K562 (cell line): ENCODE measurements around the gene RPS17. TPM values are rescaled to one million over a fixed set of nuclear protein-coding genes. Genes with fewer than 3 reads are reported as not detected.

Source experiments
- ATAC-seq: fragments of 200-7000 bp; cut with Tn5 transposase; 3 replicates; pipeline ENCODE4 v1.9.1; 2020; ENCODE audit warnings: moderate library complexity
- BruUV-seq: library from RNA; stranded (reverse); fragments of 400-500 nt; replicated peaks from 2 replicates; lab custom pipeline; 2021; lab: Mats Ljungman, UMichigan
- CTCF ChIA-PET: fragments of 300-600 bp; formaldehyde crosslinking; extraction: SDS; loops from one replicate; lab custom pipeline; 2021; ENCODE audit warnings: low intra/inter-chr PET ratio; lab: Yijun Ruan, JAX
- POLR2A ChIA-PET: fragments of 300-600, 350-650 bp; sonication (Branson Sonifier 250); formaldehyde crosslinking; extraction: SDS; loops from one replicate; lab custom pipeline; 2021; ENCODE audit warnings: antibody characterized with exemption, inconsistent platforms; lab: Yijun Ruan, JAX
- DNase-seq, 4 experiments: peaks; one replicate each; pipeline versions ENCODE4 v3.0.0 to v3.0.0-alpha.2; 2011 to 2018; ENCODE audit warnings: low spot score in 3 of 4, mixed read lengths in 3 of 4; ENCODE audit errors: extremely low read depth in 1 of 4
- FAIRE-seq: peaks from 2 replicates; lab custom pipeline; 2011; peaks lifted over from hg19 to GRCh38; lab: Jason Lieb, UNC
- H2AFZ ChIP-seq: 2 replicates; pipeline ENCODE4 v1.6.0; 2011; ENCODE audit warnings: low read depth, low read length, control low read depth, inconsistent platforms
- H3K27ac ChIP-seq: fragments of 200-600 bp; 3 replicates; pipeline ENCODE4 v1.8.0; 2011; ENCODE audit warnings: low read depth, mild to moderate bottlenecking, control low read depth, inconsistent platforms, low read length, moderate library complexity, mixed read lengths; ENCODE audit errors: extremely low read depth
- H3K27me3 ChIP-seq, 2 experiments: fragments of 300-600 bp in 1 of 2; 2 replicates in 1 of 2; 3 replicates in 1 of 2; pipeline versions ENCODE4 v1.6.0 to v1.8.0; 2011; ENCODE audit warnings: inconsistent platforms in 2 of 2, low read length in 2 of 2, mild to moderate bottlenecking in 1 of 2, mixed read lengths in 1 of 2, moderate library complexity in 1 of 2; ENCODE audit not compliant: control insufficient read depth in 2 of 2, insufficient read depth in 2 of 2
- H3K36me3 ChIP-seq: fragments of 300-600 bp; 3 replicates; pipeline ENCODE4 v1.8.0; 2011; ENCODE audit warnings: mild to moderate bottlenecking, low read length, inconsistent platforms; ENCODE audit not compliant: control insufficient read depth, insufficient read depth
- H3K4me1 ChIP-seq, 2 experiments: fragments of 200-600 bp in 1 of 2; replicated peaks in 1 of 2; 2 replicates in 1 of 2; 3 replicates in 1 of 2; pipeline versions ENCODE4 v1.5.1 to v1.8.0; 2011; ENCODE audit warnings: inconsistent platforms in 2 of 2, low read length in 2 of 2, mild to moderate bottlenecking in 1 of 2, mixed read lengths in 1 of 2, moderate library complexity in 1 of 2; ENCODE audit not compliant: control insufficient read depth in 2 of 2, insufficient read depth in 2 of 2
- H3K4me2 ChIP-seq: 2 replicates; pipeline ENCODE4 v1.6.1; 2011; ENCODE audit warnings: low read length, control low read depth, inconsistent platforms, mixed read lengths; ENCODE audit not compliant: insufficient read depth
- H3K4me3 ChIP-seq: fragments of 200-600 bp; sonication (generic), shearing (Covaris generic); 2 replicates; pipeline ENCODE4 v1.5.1; 2016; ENCODE audit warnings: control low read depth, inconsistent platforms
- H3K79me2 ChIP-seq: fragments of 200-600 bp; 3 replicates; pipeline ENCODE4 v1.8.0; 2011; ENCODE audit warnings: low read length, inconsistent platforms; ENCODE audit not compliant: control insufficient read depth, insufficient read depth
- H3K9ac ChIP-seq, 2 experiments: 2 replicates each; pipeline versions ENCODE4 v1.6.0 to v1.6.1; 2011; ENCODE audit warnings: low read depth in 2 of 2, low read length in 2 of 2, control low read depth in 1 of 2, inconsistent platforms in 1 of 2, mild to moderate bottlenecking in 1 of 2, mixed read lengths in 1 of 2; ENCODE audit not compliant: insufficient read depth in 1 of 2
- H3K9me1 ChIP-seq: one replicate; pipeline ENCODE4 v1.6.0; 2011; ENCODE audit warnings: inconsistent platforms, mild to moderate bottlenecking, low read length, moderate library complexity; ENCODE audit not compliant: control insufficient read depth, insufficient read depth
- H3K9me3 ChIP-seq: replicated peaks from 2 replicates; pipeline ENCODE4 v1.5.1; 2011; ENCODE audit warnings: low read depth, low read length, inconsistent platforms; ENCODE audit not compliant: control insufficient read depth, insufficient read depth
- H4K20me1 ChIP-seq: replicated peaks from 2 replicates; pipeline ENCODE4 v1.6.1; 2011; ENCODE audit warnings: low read length, inconsistent platforms, mixed read lengths; ENCODE audit not compliant: control insufficient read depth, insufficient read depth
- BACH1 ChIP-seq: fragments of 200-800 bp; sonication (Bioruptor generic); IDR thresholded peaks from 2 replicates; pipeline ENCODE4 v1.6.1; 2016; ENCODE audit warnings: missing genetic modification characterization, missing compliant biosample characterization
- MXI1 ChIP-seq: IDR thresholded peaks from 2 replicates; pipeline ENCODE4 v1.6.1; 2011; ENCODE audit warnings: low read depth, mild to moderate bottlenecking, improper control_type of control experiment, low read length
- SIX5 ChIP-seq, 2 experiments: IDR thresholded peaks; 2 replicates each; pipeline ENCODE4 v1.6.1; 2011; ENCODE audit warnings: low read length in 2 of 2, borderline replicate concordance in 1 of 2, low read depth in 1 of 2, mild to moderate bottlenecking in 1 of 2, moderate library complexity in 1 of 2; ENCODE audit not compliant: insufficient read depth in 1 of 2
- ZNF143 ChIP-seq: sonication (generic); formaldehyde crosslinking; IDR thresholded peaks from 2 replicates; pipeline ENCODE4 v1.9.0; 2022; ENCODE audit warnings: mild to moderate bottlenecking, missing genetic modification reagents
- ZSCAN29 ChIP-seq: fragments of 450-650 bp; IDR thresholded peaks from 2 replicates; pipeline ENCODE4 v1.6.1; 2017
- WGBS: fragments of 100-300 bp; shearing (Covaris generic); methylation state at CpG from one replicate; pipeline ENCODE4 v1.1.6; 2016; ENCODE audit warnings: low coverage, mixed read lengths; ENCODE audit not compliant: insufficient coverage; ENCODE audit errors: missing lambda C conversion rate; 5-methylcytosine and 5-hydroxymethylcytosine counted together
- in situ Hi-C: fragments of 300-500 bp; cut with MboI; formaldehyde crosslinking; loops from 4 replicates; pipeline ENCODE4 v1.15.0; 2018; ENCODE audit warnings: inconsistent platforms, mixed read lengths
- intact Hi-C: fragments of 100-400 bp; cut with micrococcal nuclease; formaldehyde crosslinking; loops from 2 replicates; pipeline ENCODE4 v1.14.2; 2022
- polyA plus RNA-seq, 8 experiments: library from polyadenylated mRNA; depleted of rRNA in 4 of 8; stranded (reverse) in 5 of 8; unstranded in 3 of 8; fragments of >200 nt; fragmentation: Nextera tagmentation in 2 of 8; fragmentation: Illumina TruSeq in 1 of 8; extraction: Ambion mirVana in 2 of 8; extraction: Trizol in 1 of 8; gene quantifications; 2 replicates each; pipeline versions ENCODE4 v1.2.1 to v1.2.3, GENCODE V29; 2011 to 2014; ENCODE audit warnings: inconsistent platforms in 1 of 8, missing spikeins in 1 of 8
- total RNA-seq, 7 experiments: library from RNA; depleted of rRNA in 6 of 7; stranded (reverse); fragments of >200 nt in 6 of 7; fragmentation: Illumina TruSeq in 2 of 7; extraction: Trizol in 2 of 7; gene quantifications; 2 replicates each; pipeline versions ENCODE4 v1.2.1 to v1.2.3, GENCODE V29; 2011 to 2021; ENCODE audit warnings: low replicate concordance in 1 of 7
- TF ChIP-seq, protein P1 (sequence below), 2 experiments: fragments of 450-650 bp in 1 of 2; sonication (generic) in 1 of 2; formaldehyde crosslinking in 1 of 2; IDR thresholded peaks; 2 replicates each; pipeline versions ENCODE4 v1.7.1 to v1.9.0; 2016 to 2022; ENCODE audit warnings: inconsistent platforms in 1 of 2, mild to moderate bottlenecking in 1 of 2, missing genetic modification reagents in 1 of 2
- TF ChIP-seq, protein P2 (sequence below): fragments of 450-650 bp; conservative IDR thresholded peaks from 2 replicates; pipeline ENCODE4 v1.6.1; 2016; ENCODE audit warnings: missing genetic modification characterization, low read depth, mild to moderate bottlenecking, control low read depth, missing compliant biosample characterization
- TF ChIP-seq, protein P3 (sequence below): fragments of 450-650 bp; IDR thresholded peaks from 2 replicates; pipeline ENCODE4 v1.6.1; 2016; ENCODE audit warnings: missing biosample characterization, missing genetic modification characterization

The RPS17 gene
- total and polyA plus RNA-seq, 9 of the 15 experiments (the other 6 are each of a cell fraction or from before 2014, with no cell fraction given): 1,988 to 6,515 (median 5,229) TPM

DNA sequence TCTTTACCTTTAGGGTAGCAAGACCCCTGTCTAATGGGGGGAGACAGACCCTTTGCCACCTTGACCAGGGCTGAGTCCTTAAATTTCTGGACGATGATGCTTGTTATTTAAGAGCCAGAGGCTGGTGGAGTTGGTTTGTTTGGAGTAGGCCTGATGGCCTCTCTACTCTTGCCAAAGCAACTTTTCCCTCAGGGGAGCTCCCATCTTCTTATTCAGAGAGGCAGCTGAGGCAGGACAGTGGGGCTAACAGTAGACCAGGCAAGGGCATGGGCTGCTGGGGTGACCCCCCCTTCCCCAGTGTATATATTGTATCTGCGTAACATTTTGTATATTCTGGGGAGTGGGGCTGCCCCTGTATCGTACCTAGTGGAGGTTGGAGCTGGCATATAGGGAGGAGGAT is 10.3 kb downstream of the RPS17 start:
- H3K27ac ChIP-seq: no peak overlapping the region
- H3K27me3 ChIP-seq: no peaks in the 10 kb centered on the region
- ChIA-PET CTCF (no interaction called here), POLR2A (interaction anchor here (1.4 to 2.4 kb wide), 2 partner anchors 8 to 10 kb away, joined by 3 to 33 read pairs; partner anchors contain the start of gene RPS17)
- H2AFZ ChIP-seq: 0 out of 2 replicates have a peak overlapping the region, but pooled peaks have one; percentile 100
- intact Hi-C loops: no loop called here
- H4K20me1 ChIP-seq: no peaks in the 10 kb centered on the region
- FAIRE-seq (no peak), DNase-seq (no peak), ATAC-seq (no peak)
- peaks cover 16% of the 10 kb centered on the region for H3K36me3 ChIP-seq
- H3K9ac ChIP-seq: no peak overlapping the region
- WGBS: 68% methylated on average over 3 of the region's 3 CpGs
- H3K9me3 ChIP-seq: no peaks in the 10 kb centered on the region
- no peak overlapping the region for H3K4me2 ChIP-seq
- in situ Hi-C loops: loop anchor here (5.0 kb wide), 1 partner anchor 472 kb away; no protein-coding TSS in a partner anchor
- H3K9me1 ChIP-seq: no peaks in the 10 kb centered on the region
- H3K4me3 ChIP-seq: no peak overlapping the region
- H3K4me1 ChIP-seq: peaks cover 9 to 20% of the 10 kb centered on the region in 2 experiments; a peak in 3 of 5 replicates
- BruUV-seq: no TSS peak
- no peaks in the 10 kb centered on the region for H3K79me2 ChIP-seq
- TF ChIP-seq SIX5 (IDR thresholded peaks at IDR 0.05; ENCODE audit: borderline replicate concordance in 1 of 2, insufficient read depth in 1 of 2, low read depth in 1 of 2, low read length in 2 of 2) (no peak), MXI1 (no peak), BACH1 (tag) (no peak), ZSCAN29 (no peak), ZNF143 (CRISPR knock-in tag) (no peak)
- TF ChIP-seq, protein P1, sequence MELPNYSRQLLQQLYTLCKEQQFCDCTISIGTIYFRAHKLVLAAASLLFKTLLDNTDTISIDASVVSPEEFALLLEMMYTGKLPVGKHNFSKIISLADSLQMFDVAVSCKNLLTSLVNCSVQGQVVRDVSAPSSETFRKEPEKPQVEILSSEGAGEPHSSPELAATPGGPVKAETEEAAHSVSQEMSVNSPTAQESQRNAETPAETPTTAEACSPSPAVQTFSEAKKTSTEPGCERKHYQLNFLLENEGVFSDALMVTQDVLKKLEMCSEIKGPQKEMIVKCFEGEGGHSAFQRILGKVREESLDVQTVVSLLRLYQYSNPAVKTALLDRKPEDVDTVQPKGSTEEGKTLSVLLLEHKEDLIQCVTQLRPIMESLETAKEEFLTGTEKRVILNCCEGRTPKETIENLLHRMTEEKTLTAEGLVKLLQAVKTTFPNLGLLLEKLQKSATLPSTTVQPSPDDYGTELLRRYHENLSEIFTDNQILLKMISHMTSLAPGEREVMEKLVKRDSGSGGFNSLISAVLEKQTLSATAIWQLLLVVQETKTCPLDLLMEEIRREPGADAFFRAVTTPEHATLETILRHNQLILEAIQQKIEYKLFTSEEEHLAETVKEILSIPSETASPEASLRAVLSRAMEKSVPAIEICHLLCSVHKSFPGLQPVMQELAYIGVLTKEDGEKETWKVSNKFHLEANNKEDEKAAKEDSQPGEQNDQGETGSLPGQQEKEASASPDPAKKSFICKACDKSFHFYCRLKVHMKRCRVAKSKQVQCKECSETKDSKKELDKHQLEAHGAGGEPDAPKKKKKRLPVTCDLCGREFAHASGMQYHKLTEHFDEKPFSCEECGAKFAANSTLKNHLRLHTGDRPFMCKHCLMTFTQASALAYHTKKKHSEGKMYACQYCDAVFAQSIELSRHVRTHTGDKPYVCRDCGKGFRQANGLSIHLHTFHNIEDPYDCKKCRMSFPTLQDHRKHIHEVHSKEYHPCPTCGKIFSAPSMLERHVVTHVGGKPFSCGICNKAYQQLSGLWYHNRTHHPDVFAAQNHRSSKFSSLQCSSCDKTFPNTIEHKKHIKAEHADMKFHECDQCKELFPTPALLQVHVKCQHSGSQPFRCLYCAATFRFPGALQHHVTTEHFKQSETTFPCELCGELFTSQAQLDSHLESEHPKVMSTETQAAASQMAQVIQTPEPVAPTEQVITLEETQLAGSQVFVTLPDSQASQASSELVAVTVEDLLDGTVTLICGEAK (IDR thresholded peaks at IDR 0.05): no peak
- TF ChIP-seq, protein P1 (CRISPR knock-in tag; IDR thresholded peaks at IDR 0.05): no peak
- TF ChIP-seq, protein P2, sequence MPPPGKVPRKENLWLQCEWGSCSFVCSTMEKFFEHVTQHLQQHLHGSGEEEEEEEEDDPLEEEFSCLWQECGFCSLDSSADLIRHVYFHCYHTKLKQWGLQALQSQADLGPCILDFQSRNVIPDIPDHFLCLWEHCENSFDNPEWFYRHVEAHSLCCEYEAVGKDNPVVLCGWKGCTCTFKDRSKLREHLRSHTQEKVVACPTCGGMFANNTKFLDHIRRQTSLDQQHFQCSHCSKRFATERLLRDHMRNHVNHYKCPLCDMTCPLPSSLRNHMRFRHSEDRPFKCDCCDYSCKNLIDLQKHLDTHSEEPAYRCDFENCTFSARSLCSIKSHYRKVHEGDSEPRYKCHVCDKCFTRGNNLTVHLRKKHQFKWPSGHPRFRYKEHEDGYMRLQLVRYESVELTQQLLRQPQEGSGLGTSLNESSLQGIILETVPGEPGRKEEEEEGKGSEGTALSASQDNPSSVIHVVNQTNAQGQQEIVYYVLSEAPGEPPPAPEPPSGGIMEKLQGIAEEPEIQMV (tag): no peak
- TF ChIP-seq, protein P3, sequence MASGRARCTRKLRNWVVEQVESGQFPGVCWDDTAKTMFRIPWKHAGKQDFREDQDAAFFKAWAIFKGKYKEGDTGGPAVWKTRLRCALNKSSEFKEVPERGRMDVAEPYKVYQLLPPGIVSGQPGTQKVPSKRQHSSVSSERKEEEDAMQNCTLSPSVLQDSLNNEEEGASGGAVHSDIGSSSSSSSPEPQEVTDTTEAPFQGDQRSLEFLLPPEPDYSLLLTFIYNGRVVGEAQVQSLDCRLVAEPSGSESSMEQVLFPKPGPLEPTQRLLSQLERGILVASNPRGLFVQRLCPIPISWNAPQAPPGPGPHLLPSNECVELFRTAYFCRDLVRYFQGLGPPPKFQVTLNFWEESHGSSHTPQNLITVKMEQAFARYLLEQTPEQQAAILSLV: no peak
